HG02885 (cell line): ENCODE data around the gene PTPRCAP.

Experiments
- ATAC-seq: cut with Tn5 transposase; IDR thresholded peaks from one replicate; pipeline ENCODE4 v1.9.1; 2021; ENCODE audit warnings: mild to moderate bottlenecking; ENCODE audit not compliant: unreplicated experiment, poor library complexity

Gene PTPRCAP

DNA sequence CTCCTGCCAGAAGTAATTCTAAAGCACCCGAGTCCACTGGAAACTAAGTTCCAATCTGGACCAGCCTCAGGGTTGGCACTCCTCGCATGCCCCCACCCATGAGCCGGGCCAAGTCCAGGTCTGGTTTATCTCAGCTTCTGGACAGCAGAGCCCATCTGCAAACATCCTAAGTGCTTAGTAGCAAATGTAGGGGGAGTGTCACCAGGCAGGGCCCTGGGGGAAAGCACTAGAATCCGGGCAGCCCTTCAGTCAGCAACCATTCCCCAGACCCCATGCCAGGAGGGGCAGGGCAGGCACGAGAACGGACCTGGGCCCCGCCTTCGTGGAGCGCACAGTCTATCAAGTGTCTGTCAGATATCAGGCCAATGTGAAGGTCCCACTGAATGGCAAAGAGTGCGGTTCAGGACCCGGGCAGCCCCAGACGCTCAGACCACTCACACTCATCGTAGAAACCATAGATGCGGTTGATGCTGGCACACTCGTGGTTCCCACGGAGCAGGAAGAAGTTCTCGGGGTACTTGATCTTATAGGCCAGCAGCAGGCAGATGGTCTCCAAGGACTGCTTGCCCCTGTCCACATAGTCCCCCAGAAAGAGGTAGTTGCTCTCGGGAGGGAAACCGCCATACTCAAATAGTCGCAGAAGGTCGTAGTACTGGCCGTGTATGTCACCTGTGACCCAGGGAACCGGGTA is 37.1 kb downstream of the PTPRCAP start:
- ATAC-seq: no peak

- ATAC-seq: no peak
Observed at GRCh38 chr11:67398661-67399563, 38.6 kb downstream of the PTPRCAP start.

- ATAC-seq: no peak
Observed at GRCh38 chr11:67397986-67398660, 39.4 kb downstream of the PTPRCAP start.

GRCh38 chr11:67397536-67397935 is 39.9 kb downstream of the PTPRCAP start:
- no peak for ATAC-seq

DNA sequence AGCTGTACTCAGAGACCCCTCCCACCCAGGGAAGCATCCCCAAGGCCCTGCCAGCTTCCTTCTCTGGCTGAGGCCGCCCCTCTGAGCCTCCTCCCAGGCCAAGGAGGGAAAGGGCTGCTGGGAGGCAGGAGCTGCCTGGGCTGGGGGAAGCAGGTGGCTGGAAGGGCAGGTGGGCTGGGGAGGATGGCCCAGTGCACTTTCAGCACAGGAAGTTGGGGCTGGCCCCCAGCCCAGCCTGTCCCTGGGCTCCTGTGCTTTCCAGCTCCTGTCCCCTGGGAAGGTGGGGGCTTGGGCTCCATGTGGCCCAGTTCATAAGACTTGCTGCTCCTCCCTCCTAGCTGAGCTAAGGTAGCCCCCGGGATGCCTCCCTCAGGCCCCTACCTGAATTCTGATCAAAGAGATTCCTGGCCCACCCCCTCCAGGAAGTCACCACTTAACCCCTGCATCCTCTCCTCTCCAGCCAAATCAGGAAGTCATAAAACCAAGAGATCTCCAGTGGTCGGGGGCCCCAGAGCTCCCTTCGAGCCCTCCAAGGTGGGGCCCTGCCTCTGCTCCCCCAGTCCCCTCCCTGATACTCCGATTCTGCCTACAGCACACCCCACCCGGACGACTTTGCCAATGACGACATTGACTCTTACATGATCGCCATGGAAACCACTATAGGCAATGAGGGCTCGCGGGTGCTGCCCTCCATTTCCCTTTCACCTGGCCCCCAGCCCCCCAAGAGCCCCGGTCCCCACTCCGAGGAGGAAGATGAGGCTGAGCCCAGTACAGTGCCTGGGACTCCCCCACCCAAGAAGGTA is 40.7 kb downstream of the PTPRCAP start:
- no peak for ATAC-seq

- no peak for ATAC-seq
Observed at GRCh38 chr11:67396259-67396581, 41.3 kb downstream of the PTPRCAP start.

GRCh38 chr11:67395555-67396258 is 41.8 kb downstream of the PTPRCAP start:
- no peak for ATAC-seq

DNA sequence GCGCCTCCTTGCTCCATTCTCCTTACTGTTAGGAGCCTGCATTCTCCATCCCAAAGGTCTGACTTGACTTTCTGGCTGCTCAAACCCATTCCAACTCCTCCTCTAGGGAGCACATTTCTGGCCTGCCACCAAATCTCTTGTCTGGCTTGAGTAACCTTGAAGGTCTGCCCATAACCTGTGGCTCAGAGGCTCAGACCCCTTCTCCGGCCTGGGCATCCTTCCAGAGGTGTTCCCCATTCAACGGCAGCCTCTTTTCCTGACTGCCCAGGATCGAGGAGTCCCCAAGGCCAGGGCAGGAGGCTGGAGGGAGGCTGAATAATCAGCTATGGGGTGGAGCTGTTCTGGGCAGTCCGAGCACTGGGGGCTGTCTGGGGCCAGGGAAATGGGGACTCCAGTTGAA is 43.5 kb downstream of the PTPRCAP start:
- ATAC-seq: no peak

- ATAC-seq: no peak
Observed at GRCh38 chr11:67393437-67393836, 44.0 kb downstream of the PTPRCAP start.

- ATAC-seq: no peak
Observed at GRCh38 chr11:67392183-67392715, 45.2 kb downstream of the PTPRCAP start.

GRCh38 chr11:67391304-67392182 is 45.9 kb downstream of the PTPRCAP start, which contains the start of gene RAD9A:
Gene RAD9A (plus strand): TSS chr11:67391986. CDS start chr11:67392045, 59 bp downstream.
- ATAC-seq: peak; percentile 79

GRCh38 chr11:67390947-67391303 is 46.6 kb downstream of the PTPRCAP start:
- no peak for ATAC-seq

GRCh38 chr11:67389477-67389876 is 48.0 kb downstream of the PTPRCAP start:
- no peak for ATAC-seq

DNA sequence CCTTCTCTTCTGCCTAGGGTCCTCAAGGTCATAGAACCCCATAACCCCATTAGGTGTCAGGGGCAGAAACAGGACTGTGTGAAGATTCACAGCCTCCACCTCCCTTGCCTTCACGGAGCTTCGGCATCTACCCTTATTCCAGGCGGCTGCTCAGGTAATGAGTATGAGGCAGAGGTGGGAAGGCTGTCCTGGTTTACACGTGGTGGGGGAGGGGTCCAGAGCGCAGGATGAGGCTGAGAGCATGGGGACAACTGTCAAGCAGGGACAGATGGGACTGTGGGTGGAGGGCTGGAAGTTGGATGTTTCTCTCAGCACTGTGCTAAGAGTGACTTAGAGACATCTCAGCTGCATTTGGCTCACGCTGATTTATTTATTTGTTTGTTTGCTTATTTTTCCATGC is 50.0 kb downstream of the PTPRCAP start:
- no peak for ATAC-seq

DNA sequence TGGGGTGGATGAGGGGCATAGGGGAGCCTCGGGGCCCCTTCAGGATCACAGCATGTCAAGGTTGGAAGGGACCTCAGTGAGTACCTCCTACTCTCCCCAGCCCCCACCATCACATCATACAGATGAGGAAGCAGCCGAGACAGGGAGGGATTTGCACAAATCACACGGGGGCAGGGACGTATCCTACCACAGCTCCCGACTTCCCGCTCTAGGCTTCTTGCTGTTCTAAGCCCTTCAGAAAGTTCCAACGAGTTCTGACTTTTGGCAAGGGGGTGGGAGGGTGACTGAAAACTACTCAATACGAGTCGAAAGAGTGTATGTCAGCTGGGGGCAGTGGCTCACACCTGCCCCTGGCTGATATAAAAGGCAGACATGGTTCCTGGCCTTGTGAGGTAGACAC is 50.4 kb downstream of the PTPRCAP start:
- ATAC-seq: no peak
